GM15510 (cell line): Measurements from ENCODE around the gene PBRM1.

Experiments
- POLR2A ChIP-seq: IDR thresholded peaks from 3 replicates; pipeline ENCODE4 v1.6.1; 2011; ENCODE audit warnings: borderline replicate concordance; ENCODE audit not compliant: insufficient read length; ENCODE audit errors: extremely low read depth

The PBRM1 gene

GRCh38 chr3:52546111-52546901 lies 139.4 kb downstream of the PBRM1 start:
- TF ChIP-seq POLR2A = no peak

DNA sequence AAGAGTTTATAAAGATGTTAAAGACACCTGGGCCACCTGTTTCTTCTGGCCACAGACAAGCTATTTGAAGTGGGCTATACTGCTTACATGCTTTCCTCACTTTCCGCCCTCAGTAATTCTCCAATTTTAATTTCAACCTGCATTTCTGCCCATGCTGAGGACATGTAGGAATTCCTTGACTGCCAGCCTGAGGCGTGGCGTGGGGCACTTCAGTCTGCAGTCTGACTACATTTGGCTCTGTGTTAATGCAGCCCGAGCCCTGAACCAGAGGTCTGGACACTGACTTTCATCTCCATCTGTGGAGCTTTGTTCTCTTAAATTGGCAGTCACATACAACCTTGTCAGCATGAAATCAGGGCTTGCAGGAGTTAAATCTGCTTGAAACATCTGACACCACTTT lies 140.8 kb downstream of the PBRM1 start:
- TF ChIP-seq POLR2A = no peak

GRCh38 chr3:52541050-52541449 lies 144.7 kb downstream of the PBRM1 start:
- no peak for TF ChIP-seq POLR2A

GRCh38 chr3:52539010-52539653 lies 146.6 kb downstream of the PBRM1 start:
- TF ChIP-seq POLR2A = no peak

GRCh38 chr3:52537726-52538421 lies 147.8 kb downstream of the PBRM1 start:
- TF ChIP-seq POLR2A = no peak

DNA sequence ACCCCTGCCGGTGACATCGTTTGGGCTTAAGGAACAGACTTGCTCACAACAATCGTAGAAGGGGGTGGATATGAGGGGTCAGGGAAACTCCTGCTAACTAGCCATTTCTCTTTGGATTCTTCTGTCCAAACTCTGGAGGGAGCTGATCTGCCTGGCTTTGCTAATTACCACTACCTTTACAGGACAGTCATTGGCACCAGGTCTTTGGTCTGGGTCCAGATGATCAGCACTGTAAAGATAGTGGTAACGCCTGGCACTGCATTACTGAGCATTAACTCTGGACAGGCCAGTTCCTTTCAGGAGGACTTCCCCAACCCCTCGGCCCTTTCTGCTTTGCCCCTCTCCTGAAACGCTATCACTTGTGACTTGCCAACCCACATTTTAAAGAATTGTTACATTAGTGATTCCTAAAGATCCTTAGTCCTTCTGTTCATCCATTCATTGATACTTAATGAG lies 148.5 kb downstream of the PBRM1 start:
- TF ChIP-seq POLR2A = no peak

- peak; percentile 99 for TF ChIP-seq POLR2A
Observed at GRCh38 chr3:52536369-52537164, 149.1 kb downstream of the PBRM1 start, which contains the start of gene UQCC5. TSS of gene UQCC5 (plus strand) at chr3:52536605. CDS start at chr3:52536756, 151 bp downstream.

GRCh38 chr3:52536112-52536368 lies 149.7 kb downstream of the PBRM1 start:
- no peak for TF ChIP-seq POLR2A

- TF ChIP-seq POLR2A = no peak
Observed at GRCh38 chr3:52535411-52536111, 150.2 kb downstream of the PBRM1 start.

DNA sequence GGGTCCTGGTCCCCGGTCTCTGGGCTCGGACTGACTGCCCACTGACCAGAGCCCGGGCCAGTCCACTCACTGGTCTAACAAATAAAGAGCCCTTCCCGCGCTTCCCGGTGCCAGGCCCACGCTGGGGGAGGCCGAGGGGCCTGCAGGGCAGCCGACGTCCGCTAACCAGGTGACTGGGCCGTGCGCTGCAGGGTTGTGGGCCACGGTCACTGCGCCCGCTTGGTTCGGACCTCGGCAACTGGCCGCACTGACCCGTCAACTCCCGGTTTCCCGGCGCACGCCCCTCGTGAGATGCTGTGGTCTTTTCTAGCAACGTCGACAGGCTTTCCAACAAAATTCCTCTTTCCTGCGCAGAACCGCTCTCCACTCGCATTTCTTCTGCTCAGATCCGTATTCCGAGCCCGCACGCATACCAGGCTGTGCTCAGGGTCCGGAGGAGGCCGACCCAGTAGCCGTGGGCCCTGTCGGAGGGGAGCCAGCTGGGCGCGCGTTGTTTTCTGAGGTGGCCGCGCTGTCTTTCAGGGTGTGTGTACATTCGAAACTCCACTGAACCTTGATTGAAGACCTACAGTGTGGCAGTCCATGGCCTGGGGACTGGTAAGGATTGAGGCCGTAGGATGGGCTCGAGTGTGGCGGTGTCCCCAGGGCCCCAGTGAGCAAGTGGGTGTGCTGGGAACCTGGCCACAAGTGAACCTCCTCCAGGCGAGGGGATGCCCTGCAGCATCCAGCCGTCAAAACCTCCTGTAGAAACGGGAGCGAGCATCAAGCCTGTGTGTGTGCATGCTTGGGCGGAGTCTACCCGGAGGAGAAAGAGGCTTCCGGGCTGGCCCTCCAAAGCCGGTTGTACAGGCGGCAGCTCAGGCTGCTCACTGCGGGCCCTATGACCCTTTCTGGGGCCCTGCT lies 151.2 kb downstream of the PBRM1 start:
- TF ChIP-seq POLR2A = no peak

DNA sequence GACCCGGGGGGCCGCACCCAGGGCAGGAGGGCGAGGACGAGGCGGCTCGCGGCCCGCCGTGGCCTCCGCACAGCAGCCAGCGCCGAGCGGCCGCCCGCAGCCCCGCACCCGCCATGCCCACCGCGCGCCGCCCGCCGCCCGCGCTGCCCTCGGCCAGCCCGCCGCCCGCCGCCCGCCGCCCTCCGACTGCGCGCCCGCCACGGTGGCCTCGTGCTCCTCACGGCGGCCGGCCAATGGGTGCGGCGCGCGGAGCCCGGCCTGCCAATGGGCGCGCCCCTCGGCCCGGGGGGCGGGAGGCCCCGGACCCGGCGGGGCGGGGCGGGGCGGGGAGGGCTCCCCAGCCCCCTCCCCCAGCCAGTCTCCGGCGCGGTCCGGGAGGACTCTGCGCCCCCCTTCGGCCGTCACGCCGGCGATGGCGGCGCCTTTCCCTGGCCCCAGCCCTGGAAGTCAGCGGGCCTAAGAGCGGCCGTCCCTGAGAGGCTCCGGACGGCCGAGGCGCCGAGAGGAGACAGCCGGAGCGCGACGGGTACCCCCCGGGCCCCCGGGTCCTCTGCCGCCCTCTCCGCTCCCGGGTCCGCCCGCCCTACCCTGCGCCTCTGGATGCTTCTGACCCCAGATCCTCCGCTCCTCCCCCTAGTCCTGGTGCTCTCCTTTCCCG lies 152.0 kb downstream of the PBRM1 start, which contains the start of gene NT5DC2:
Gene NT5DC2 (minus strand): TSS at position 235 of the 658 bp plus-strand sequence. CDS start 120 bp downstream, at position 115.
- peak; percentile 52 for TF ChIP-seq POLR2A

DNA sequence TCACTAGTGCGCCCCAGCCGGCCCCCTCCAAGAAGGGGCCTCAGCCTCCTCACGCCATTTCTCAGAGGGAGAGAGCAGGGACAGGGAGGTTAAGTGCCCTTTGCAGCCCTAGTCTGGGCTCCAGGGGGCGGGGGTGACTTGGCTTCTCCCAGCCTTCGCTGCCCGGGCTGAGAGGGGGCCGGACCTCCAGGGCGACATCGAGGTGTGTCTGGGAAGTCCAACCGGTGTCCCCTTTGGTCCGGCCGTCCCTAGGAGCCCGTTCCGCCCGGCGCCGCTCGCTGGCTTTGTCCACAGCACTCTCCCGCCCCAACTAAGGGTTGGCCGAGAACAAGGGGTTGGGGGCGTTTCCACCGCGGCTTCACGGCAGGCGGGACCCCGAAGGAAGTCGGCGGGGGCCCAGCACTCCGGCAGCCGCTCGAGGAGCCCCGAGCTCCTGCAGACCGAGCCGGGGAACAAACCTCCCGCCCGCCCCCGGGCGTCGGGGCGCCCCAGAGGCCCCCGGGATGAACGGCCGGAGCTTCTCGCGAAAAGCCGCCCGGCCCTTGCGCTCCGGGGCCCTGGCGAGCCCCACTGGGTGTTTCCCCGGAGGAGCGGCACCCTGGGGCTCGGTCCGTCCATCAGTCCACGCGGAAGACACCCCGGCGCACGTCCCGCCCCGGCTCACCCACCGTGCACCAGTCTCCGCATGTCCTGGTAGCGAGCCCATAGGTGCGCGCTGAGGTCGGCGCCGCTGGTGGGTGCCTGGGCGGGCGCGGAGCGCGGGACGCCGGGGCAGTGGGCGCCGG lies 152.7 kb downstream of the PBRM1 start:
- TF ChIP-seq POLR2A = no peak

- no peak for TF ChIP-seq POLR2A
Observed at GRCh38 chr3:52532517-52532837, 153.2 kb downstream of the PBRM1 start.
